Adrenal gland (tissue), 5 donors: Measurements from ENCODE around the gene IGFBP4.

Source experiments
- CTCF ChIP-seq, 6 experiments: fragments of 450-650 bp in 4 of 6; fragments of 200-600 bp in 2 of 6; sonication (generic) in 1 of 6; IDR thresholded peaks; 1 replicate in 5 of 6; 2 replicates in 1 of 6; pipeline versions ENCODE4 v1.5.1 to v1.8.0; 2016 to 2021; ENCODE audit warnings: antibody characterized with exemption in 6 of 6, mild to moderate bottlenecking in 2 of 6, moderate library complexity in 1 of 6
- POLR2A ChIP-seq, 2 donors: fragments of 450-650 bp; IDR thresholded peaks; one replicate each; pipeline ENCODE4 v1.6.1; 2017; ENCODE audit warnings: antibody characterized with exemption in 2 of 2, mild to moderate bottlenecking in 2 of 2, moderate library complexity in 1 of 2
- donor health status: DM: no; HTN: no; CAD: no.

GRCh38 chr17:40493697-40494096 lies 50.4 kb downstream of the IGFBP4 start:
- TF ChIP-seq POLR2A (IDR thresholded peaks at IDR 0.05) (no peak), CTCF (IDR thresholded peaks at IDR 0.05) (no peak)
